HG03442 (cell line): Measurements from ENCODE around the gene PATL2.
"Not testable (repeated sequence)": the region's sequence is repeated elsewhere in the genome, so short reads cannot be mapped to it uniquely, and the experiment has no call there.

Source experiments
- ATAC-seq: cut with Tn5 transposase; IDR thresholded peaks from one replicate; pipeline ENCODE4 v1.9.1; 2021; ENCODE audit warnings: mild to moderate bottlenecking, moderate library complexity; ENCODE audit not compliant: unreplicated experiment

PATL2 gene

GRCh38 chr15:44656298-44656697 is 54.8 kb downstream of the PATL2 start:
- ATAC-seq = no peak

GRCh38 chr15:44654858-44655257 is 56.3 kb downstream of the PATL2 start:
- ATAC-seq = no peak

DNA sequence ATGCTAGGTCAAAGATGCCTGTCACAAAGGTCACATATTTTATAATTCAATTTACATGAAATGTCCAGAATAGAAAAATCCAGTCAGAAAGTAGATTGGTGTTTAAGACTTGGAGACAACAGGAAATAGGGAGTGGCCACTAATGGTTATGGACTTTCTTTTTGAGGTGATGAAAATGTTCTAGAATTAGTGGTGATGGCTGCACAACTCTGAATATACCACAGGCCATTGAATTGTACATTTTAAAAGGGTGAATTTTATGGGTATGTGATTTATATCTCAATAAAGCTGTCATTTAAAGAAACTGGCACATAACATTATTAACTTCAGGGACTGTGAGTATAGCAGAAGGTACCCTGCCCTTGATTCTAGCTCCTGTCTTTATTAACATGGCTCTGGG is 63.5 kb downstream of the PATL2 start:
- ATAC-seq = no peak

DNA sequence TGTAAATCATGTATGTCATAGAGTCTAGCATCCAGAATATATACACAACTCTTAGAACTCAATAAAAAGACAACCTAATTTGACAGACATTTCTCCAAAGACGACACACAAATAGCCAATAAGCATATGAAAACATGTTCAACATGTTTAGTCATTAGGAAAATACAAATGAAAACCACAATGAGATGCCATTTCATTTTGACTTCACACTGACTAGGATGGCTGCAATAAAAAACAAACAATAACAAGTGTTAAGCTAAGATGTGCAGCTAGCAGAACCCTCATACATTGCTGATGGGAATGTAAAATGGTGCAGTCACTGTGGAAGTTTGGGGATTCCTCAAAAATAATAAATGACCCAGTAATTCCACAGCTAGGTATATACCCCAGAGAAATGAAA is 64.1 kb downstream of the PATL2 start:
- no peak for ATAC-seq

GRCh38 chr15:44646460-44646859 is 64.7 kb downstream of the PATL2 start:
- ATAC-seq = no peak

GRCh38 chr15:44641651-44642050 is 69.5 kb downstream of the PATL2 start:
- ATAC-seq = no peak

DNA sequence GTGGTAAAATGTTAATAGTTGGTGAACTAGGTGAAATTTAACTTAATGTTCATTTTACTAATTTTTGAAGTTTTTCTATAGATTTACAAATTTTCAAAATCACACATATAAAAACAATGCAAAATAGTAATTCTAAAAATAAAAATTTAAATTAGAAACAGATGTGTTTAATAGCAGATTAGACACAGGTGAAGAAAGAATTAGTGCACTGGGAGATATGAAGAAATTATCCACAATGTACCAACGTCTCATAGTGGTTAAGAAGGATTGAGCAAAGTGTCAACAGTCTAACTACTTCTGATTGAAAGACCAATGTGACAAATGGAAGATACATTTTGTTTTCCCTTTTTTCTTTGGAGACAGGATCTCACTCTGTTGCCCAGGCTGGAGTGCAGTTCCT is 74.1 kb downstream of the PATL2 start:
- no peak for ATAC-seq

GRCh38 chr15:44633603-44634002 is 77.5 kb downstream of the PATL2 start:
- no peak for ATAC-seq

- not testable (repeated sequence) for ATAC-seq
Measured at GRCh38 chr15:44625286-44625685, 85.8 kb downstream of the PATL2 start.

GRCh38 chr15:44623178-44623577 is 87.9 kb downstream of the PATL2 start:
- ATAC-seq = no peak

DNA sequence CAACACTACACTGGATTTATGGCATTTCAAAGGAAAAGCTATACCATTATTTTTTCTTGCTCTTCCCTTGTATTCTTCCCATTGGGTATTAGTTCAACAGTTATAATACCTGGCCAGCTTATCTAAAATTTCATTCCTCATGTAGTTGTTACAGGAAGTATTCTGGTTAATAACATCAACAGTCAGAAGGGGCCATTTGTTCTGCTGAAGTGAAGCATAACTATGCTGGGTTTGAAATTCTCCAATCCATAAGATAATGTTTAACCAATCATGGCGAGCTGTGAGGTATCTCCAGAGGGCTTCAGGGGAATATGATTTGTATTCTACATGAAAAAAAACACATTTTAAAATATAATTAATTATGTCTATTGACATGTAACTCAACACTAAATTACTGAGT is 91.0 kb downstream of the PATL2 start:
- no peak for ATAC-seq

- ATAC-seq = no peak
Measured at GRCh38 chr15:44616974-44617373, 94.1 kb downstream of the PATL2 start.
